ENCODE measurements around the gene NCK1.

Gene NCK1

GRCh38 chr3:136819731-136820679 is 42.0 kb upstream of the NCK1 start:
- no peak overlapping the region for H3K18ac ChIP-seq (ENCODE audit: low read length)
- H3K4me2 ChIP-seq (ENCODE audit: low read length) = peak overlapping the region; percentile 66
- H4K5ac ChIP-seq (ENCODE audit: low read length) = no peak overlapping the region
- H3K4me1 ChIP-seq (ENCODE audit: control insufficient read depth, low read depth, low read length) = no peaks in the 10 kb centered on the region
- H4K8ac ChIP-seq (ENCODE audit: low read depth, low read length) = no peak overlapping the region
- no peak overlapping the region for H2BK120ac ChIP-seq (ENCODE audit: low read depth, low read length)
- no peak overlapping the region for H2AK5ac ChIP-seq (ENCODE audit: low read length)
- H3K56ac ChIP-seq (ENCODE audit: low read length) = peak overlapping the region; percentile 90
- no CpG with 5 or more reads among the region's 51 CpGs for WGBS (ENCODE audit: extremely low coverage, insufficient coverage, low lambda C conversion rate)
- H3K79me1 ChIP-seq (ENCODE audit: low read length) = peaks cover 2% of the 10 kb centered on the region
- H3K79me2 ChIP-seq (ENCODE audit: control insufficient read depth, insufficient read depth, low read length) = peaks cover 2% of the 10 kb centered on the region
- no peak overlapping the region for H2BK5ac ChIP-seq (ENCODE audit: low read length)
- peak overlapping the region; percentile 72 for H3K9ac ChIP-seq (ENCODE audit: low read length)
- no peak overlapping the region for H3K4ac ChIP-seq (ENCODE audit: low read depth, low read length)
- DNase-seq = peak; percentile 90
- no peak overlapping the region for H3K27ac ChIP-seq (ENCODE audit: low read depth, low read length)
- H3K23ac ChIP-seq (ENCODE audit: low read length) = peak overlapping the region; percentile 29
- H3K4me3 ChIP-seq (ENCODE audit: low read length) = peak overlapping the region; percentile 68
- H3K36me3 ChIP-seq (ENCODE audit: control insufficient read depth, insufficient read depth, low read length) = no peaks in the 10 kb centered on the region
- no peaks in the 10 kb centered on the region for H3K27me3 ChIP-seq (ENCODE audit: insufficient read depth, low read length, poor library complexity)
- H2BK15ac ChIP-seq (replicated peaks; ENCODE audit: low read depth) = no peak overlapping the region

GRCh38 chr3:136831461-136831860 is 30.5 kb upstream of the NCK1 start:
- H2BK15ac ChIP-seq (replicated peaks; ENCODE audit: low read depth) = no peak overlapping the region
- H4K8ac ChIP-seq (ENCODE audit: low read depth, low read length) = no peak overlapping the region
- no peak overlapping the region for H3K23ac ChIP-seq (ENCODE audit: low read length)
- no peak overlapping the region for H4K5ac ChIP-seq (ENCODE audit: low read length)
- DNase-seq = peak; percentile 67
- no peak overlapping the region for H2BK5ac ChIP-seq (ENCODE audit: low read length)
- no peak overlapping the region for H3K18ac ChIP-seq (ENCODE audit: low read length)
- no CpG with 5 or more reads among the region's 1 CpG for WGBS (ENCODE audit: extremely low coverage, insufficient coverage, low lambda C conversion rate)
- peaks cover 3% of the 10 kb centered on the region for H3K79me1 ChIP-seq (ENCODE audit: low read length)
- no peak overlapping the region for H3K4me2 ChIP-seq (ENCODE audit: low read length)
- H2AK5ac ChIP-seq (ENCODE audit: low read length) = no peak overlapping the region
- no peaks in the 10 kb centered on the region for H3K36me3 ChIP-seq (ENCODE audit: control insufficient read depth, insufficient read depth, low read length)
- H3K56ac ChIP-seq (ENCODE audit: low read length) = no peak overlapping the region
- no peak overlapping the region for H3K27ac ChIP-seq (ENCODE audit: low read depth, low read length)
- no peak overlapping the region for H3K4me3 ChIP-seq (ENCODE audit: low read length)
- no peaks in the 10 kb centered on the region for H3K27me3 ChIP-seq (ENCODE audit: insufficient read depth, low read length, poor library complexity)
- no peak overlapping the region for H3K9ac ChIP-seq (ENCODE audit: low read length)
- H3K79me2 ChIP-seq (ENCODE audit: control insufficient read depth, insufficient read depth, low read length) = peaks cover 3% of the 10 kb centered on the region
- no peak overlapping the region for H2BK120ac ChIP-seq (ENCODE audit: low read depth, low read length)
- H3K4ac ChIP-seq (ENCODE audit: low read depth, low read length) = no peak overlapping the region
- peaks cover 3% of the 10 kb centered on the region for H3K4me1 ChIP-seq (ENCODE audit: control insufficient read depth, low read depth, low read length)

- no peak overlapping the region for H2BK120ac ChIP-seq (ENCODE audit: low read depth, low read length)
- H3K36me3 ChIP-seq (ENCODE audit: control insufficient read depth, insufficient read depth, low read length) = no peaks in the 10 kb centered on the region
- H3K56ac ChIP-seq (ENCODE audit: low read length) = no peak overlapping the region
- H3K23ac ChIP-seq (ENCODE audit: low read length) = no peak overlapping the region
- no peak overlapping the region for H2AK5ac ChIP-seq (ENCODE audit: low read length)
- WGBS (ENCODE audit: extremely low coverage, insufficient coverage, low lambda C conversion rate) = no CpG with 5 or more reads among the region's 1 CpG
- H4K8ac ChIP-seq (ENCODE audit: low read depth, low read length) = no peak overlapping the region
- no peak overlapping the region for H3K4ac ChIP-seq (ENCODE audit: low read depth, low read length)
- no peak for DNase-seq
- no peak overlapping the region for H2BK15ac ChIP-seq (replicated peaks; ENCODE audit: low read depth)
- no peak overlapping the region for H3K4me2 ChIP-seq (ENCODE audit: low read length)
- H3K18ac ChIP-seq (ENCODE audit: low read length) = no peak overlapping the region
- no peak overlapping the region for H3K4me3 ChIP-seq (ENCODE audit: low read length)
- no peaks in the 10 kb centered on the region for H3K27me3 ChIP-seq (ENCODE audit: insufficient read depth, low read length, poor library complexity)
- no peak overlapping the region for H2BK5ac ChIP-seq (ENCODE audit: low read length)
- H3K79me1 ChIP-seq (ENCODE audit: low read length) = peaks cover 7% of the 10 kb centered on the region
- H3K79me2 ChIP-seq (ENCODE audit: control insufficient read depth, insufficient read depth, low read length) = peaks cover 3% of the 10 kb centered on the region
- peaks cover 11% of the 10 kb centered on the region for H3K4me1 ChIP-seq (ENCODE audit: control insufficient read depth, low read depth, low read length)
- H3K27ac ChIP-seq (ENCODE audit: low read depth, low read length) = no peak overlapping the region
- no peak overlapping the region for H4K5ac ChIP-seq (ENCODE audit: low read length)
- no peak overlapping the region for H3K9ac ChIP-seq (ENCODE audit: low read length)
These were observed 26.8 kb upstream of the NCK1 start for GRCh38 chr3:136835089-136835812.

GRCh38 chr3:136835813-136836510 is 26.0 kb upstream of the NCK1 start:
- H3K4ac ChIP-seq (ENCODE audit: low read depth, low read length) = no peak overlapping the region
- no peaks in the 10 kb centered on the region for H3K36me3 ChIP-seq (ENCODE audit: control insufficient read depth, insufficient read depth, low read length)
- no peak overlapping the region for H3K9ac ChIP-seq (ENCODE audit: low read length)
- no peak overlapping the region for H3K23ac ChIP-seq (ENCODE audit: low read length)
- no peak for DNase-seq
- H3K56ac ChIP-seq (ENCODE audit: low read length) = no peak overlapping the region
- no peak overlapping the region for H2BK120ac ChIP-seq (ENCODE audit: low read depth, low read length)
- WGBS (ENCODE audit: extremely low coverage, insufficient coverage, low lambda C conversion rate) = 100% methylated on average over 1 of the region's 3 CpGs
- H4K8ac ChIP-seq (ENCODE audit: low read depth, low read length) = no peak overlapping the region
- H2BK15ac ChIP-seq (replicated peaks; ENCODE audit: low read depth) = no peak overlapping the region
- H3K18ac ChIP-seq (ENCODE audit: low read length) = peak overlapping the region; percentile 80
- no peak overlapping the region for H3K4me2 ChIP-seq (ENCODE audit: low read length)
- H2BK5ac ChIP-seq (ENCODE audit: low read length) = no peak overlapping the region
- H3K4me3 ChIP-seq (ENCODE audit: low read length) = no peak overlapping the region
- H3K79me1 ChIP-seq (ENCODE audit: low read length) = peaks cover 8% of the 10 kb centered on the region
- H4K5ac ChIP-seq (ENCODE audit: low read length) = no peak overlapping the region
- peaks cover 11% of the 10 kb centered on the region for H3K4me1 ChIP-seq (ENCODE audit: control insufficient read depth, low read depth, low read length)
- peaks cover 3% of the 10 kb centered on the region for H3K79me2 ChIP-seq (ENCODE audit: control insufficient read depth, insufficient read depth, low read length)
- H3K27ac ChIP-seq (ENCODE audit: low read depth, low read length) = no peak overlapping the region
- no peak overlapping the region for H2AK5ac ChIP-seq (ENCODE audit: low read length)
- H3K27me3 ChIP-seq (ENCODE audit: insufficient read depth, low read length, poor library complexity) = no peaks in the 10 kb centered on the region

- Histone ChIP-seq H3K23ac (ENCODE audit: low read length) (no peak overlapping the region), H3K56ac (ENCODE audit: low read length) (no peak overlapping the region), H3K79me1 (ENCODE audit: low read length) (peaks cover 9% of the 10 kb centered on the region), H3K9ac (ENCODE audit: low read length) (no peak overlapping the region), H3K18ac (ENCODE audit: low read length) (peak overlapping the region; percentile 80), H2BK5ac (ENCODE audit: low read length) (no peak overlapping the region), H3K4ac (ENCODE audit: low read depth, low read length) (no peak overlapping the region), H2BK120ac (ENCODE audit: low read depth, low read length) (no peak overlapping the region), H2AK5ac (ENCODE audit: low read length) (no peak overlapping the region), H4K5ac (ENCODE audit: low read length) (no peak overlapping the region), H3K79me2 (ENCODE audit: control insufficient read depth, insufficient read depth, low read length) (peaks cover 3% of the 10 kb centered on the region), H2BK15ac (replicated peaks; ENCODE audit: low read depth) (no peak overlapping the region), H3K27ac (ENCODE audit: low read depth, low read length) (no peak overlapping the region), H3K4me3 (ENCODE audit: low read length) (no peak overlapping the region), H3K27me3 (ENCODE audit: insufficient read depth, low read length, poor library complexity) (no peaks in the 10 kb centered on the region), H4K8ac (ENCODE audit: low read depth, low read length) (no peak overlapping the region), H3K4me1 (ENCODE audit: control insufficient read depth, low read depth, low read length) (peaks cover 9% of the 10 kb centered on the region), H3K36me3 (ENCODE audit: control insufficient read depth, insufficient read depth, low read length) (no peaks in the 10 kb centered on the region), H3K4me2 (ENCODE audit: low read length) (no peak overlapping the region)
- no peak for DNase-seq
These were observed 25.4 kb upstream of the NCK1 start for GRCh38 chr3:136836511-136837156.
